SK-N-MC (cell line): Measurements from ENCODE around the gene SETD3.

ENCODE experiments used
- EZH2 ChIP-seq: fragments of 200-600 bp; sonication (generic); IDR thresholded peaks from one replicate; pipeline ENCODE4 v1.6.1; 2017; ENCODE audit warnings: antibody characterized with exemption
- POLR2AphosphoS5 ChIP-seq: IDR thresholded peaks from 2 replicates; pipeline ENCODE4 v1.6.1; 2012; ENCODE audit warnings: mild to moderate bottlenecking, low read depth, low read length, borderline replicate concordance

GRCh38 chr14:99393059-99393655, 87.5 kb downstream of the SETD3 start:
- no peak for TF ChIP-seq POLR2AphosphoS5
- TF ChIP-seq EZH2: no peak
